HG03439 (cell line): Measurements from ENCODE around the gene PRDX5.

Source experiments
- ATAC-seq: cut with Tn5 transposase; IDR thresholded peaks from one replicate; pipeline ENCODE4 v1.9.1; 2021; ENCODE audit warnings: mild to moderate bottlenecking, moderate library complexity; ENCODE audit not compliant: unreplicated experiment

PRDX5 gene

DNA sequence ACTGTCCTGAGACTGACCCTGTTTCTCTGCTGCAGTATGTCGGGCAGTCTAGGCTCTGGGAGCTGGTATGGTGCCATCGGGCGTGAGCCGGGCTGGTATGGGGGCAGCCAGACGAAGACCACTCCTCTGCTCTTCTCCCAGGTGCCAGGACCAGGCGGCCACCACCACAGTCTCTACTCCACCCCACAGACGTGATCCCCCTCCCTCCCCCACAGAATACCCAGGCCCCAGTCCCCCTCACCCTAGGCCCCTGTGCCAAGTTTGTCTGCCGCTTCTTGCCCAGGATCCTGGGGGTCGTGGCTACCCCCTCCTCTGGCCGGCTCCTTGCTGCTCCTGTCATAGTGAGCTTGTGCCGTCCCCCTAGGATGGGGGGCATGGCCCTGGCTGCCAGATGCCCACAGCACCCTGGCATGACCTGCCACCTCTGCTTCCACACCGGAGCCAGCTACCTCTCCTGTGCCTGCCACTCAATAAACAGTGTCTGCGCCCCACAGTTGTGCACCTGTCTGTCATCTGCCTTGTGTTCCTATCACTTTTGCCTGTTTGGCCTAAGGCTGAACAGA lies 28.8 kb upstream of the PRDX5 start:
- no peak for ATAC-seq

DNA sequence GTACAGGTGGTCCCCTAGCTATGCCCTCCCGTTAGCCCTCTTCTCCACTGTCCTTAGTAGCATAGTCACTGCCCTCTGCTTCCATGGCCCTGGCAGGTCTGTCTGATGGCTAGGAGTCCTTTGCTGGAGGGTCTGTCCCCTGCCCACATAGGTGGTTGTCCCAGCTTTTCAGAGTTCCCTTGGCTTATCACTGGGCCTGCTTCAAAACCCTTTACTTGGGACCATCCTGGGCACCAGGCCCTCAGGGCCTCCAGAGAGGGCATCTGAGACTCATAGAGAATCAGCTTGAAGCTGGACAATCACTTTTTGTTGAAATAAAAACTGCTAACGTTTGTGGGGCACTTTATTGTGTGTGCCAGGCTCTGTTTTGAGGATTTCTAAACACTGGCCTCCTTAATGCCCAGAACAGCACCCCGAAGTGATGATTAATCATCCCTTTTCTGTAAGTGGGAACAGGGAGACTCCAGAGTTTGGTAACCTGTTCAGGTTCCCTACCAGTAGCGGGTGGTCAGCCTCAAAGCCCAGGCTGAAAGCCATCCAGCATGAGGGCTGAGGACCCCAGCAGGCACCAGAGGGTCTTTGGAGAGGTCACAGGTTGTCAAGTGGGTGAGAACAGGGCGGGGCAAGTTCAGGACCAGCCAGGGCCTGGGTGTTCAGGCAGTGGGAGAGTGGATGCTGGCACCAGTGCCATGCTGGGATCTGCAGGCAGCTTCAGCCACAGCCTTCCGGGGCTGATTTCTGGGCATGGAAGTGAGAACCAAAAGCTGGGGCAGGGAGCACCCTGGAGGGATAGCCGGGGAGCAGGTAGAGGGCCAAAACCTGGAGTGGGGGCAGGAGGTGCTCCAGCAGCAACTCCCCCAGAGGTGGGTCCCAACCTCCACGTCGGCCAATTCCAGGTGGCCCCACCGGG lies 27.3 kb upstream of the PRDX5 start:
- no peak for ATAC-seq

- ATAC-seq: no peak
Observed at GRCh38 chr11:64291262-64291751, 26.6 kb upstream of the PRDX5 start, which contains the start of gene KCNK4. Gene KCNK4, plus strand, starts transcription at chr11:64291302. Its CDS starts 1,717 bp downstream, at chr11:64293019.

DNA sequence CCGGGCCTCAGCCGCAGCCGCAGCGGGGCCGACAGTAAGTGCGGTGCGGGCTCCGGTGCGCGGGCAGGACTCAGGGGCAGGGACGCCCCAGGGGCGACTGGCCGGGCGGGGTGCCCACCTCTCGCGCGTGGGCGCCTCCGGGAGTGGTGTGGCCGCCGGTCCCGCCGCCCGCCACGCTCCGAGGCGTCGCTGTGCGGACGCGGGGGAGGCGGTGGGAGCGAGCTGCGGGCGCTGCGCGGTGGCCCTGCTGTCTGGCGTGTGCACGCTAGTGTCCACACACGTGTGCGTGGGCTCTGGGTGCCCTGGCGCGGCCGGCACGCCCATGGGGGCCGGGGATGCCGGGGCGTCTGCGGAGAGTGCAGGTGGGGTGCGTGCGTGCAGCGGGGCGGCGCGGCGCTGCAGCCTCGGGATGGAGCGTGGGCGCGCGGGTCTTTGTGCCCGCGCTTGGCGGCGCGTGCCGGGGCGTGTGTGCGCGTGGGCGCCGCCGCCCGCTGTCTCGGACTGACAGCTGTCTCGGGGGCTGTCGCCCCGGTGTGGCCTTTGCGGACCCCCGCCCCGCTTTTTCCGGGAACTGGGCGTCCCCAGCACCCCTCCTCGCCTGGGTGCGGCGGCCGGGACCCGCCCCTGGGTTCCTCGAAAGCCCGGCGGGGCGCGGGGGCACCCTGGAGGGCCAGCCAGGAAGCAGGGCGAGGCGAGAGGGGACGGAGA lies 26.0 kb upstream of the PRDX5 start:
- ATAC-seq: no peak

DNA sequence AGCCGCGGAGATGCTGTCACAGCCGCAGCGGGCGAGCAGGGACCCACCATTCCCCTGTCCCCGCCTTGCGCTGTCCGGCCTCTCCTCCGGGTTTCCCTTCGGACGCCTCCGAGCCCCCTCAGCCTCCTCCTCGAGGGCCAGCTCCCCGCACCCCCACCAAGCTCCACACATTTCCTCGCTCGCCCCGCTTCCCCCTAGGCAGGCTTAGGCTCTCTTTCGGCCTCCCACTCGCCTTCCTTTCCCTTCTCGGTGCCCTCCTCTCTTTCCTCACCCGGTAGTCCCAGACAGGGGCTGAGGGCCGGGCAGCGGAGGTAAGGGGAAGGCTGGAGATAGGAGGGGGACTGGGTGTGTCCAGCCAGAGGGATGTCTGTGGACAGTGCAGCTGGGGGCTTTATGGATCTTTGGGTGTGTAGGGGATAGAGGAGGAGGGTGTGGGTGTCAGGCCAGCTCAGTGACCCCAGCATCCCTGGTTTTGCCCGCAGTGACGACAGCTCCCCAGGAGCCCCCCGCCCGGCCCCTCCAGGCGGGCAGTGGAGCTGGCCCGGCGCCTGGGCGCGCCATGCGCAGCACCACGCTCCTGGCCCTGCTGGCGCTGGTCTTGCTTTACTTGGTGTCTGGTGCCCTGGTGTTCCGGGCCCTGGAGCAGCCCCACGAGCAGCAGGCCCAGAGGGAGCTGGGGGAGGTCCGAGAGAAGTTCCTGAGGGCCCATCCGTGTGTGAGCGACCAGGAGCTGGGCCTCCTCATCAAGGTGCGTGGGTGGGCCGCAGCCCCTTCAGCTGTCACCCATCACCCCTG lies 25.3 kb upstream of the PRDX5 start:
- no peak for ATAC-seq

GRCh38 chr11:64294774-64295173 lies 23.1 kb upstream of the PRDX5 start:
- ATAC-seq: no peak

DNA sequence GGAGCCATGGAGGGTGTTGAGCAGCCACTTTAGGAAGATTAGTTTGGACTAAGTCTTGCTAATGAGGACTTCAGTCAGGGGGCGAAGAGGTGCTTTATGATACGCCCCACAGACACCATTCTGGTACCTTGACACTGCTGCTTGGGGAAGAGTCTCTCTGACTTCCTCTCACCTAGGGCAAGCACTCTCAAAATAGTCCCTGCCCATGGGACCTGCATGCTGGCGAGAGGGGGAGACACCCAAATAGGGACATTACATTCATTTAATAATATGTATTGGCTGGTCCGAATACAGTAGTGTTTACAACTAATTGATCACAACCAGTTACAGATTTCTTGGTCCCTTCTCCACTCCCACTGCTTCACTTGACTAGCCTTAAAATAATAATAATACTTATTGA lies 22.2 kb upstream of the PRDX5 start:
- no peak for ATAC-seq

GRCh38 chr11:64296236-64296635 lies 21.7 kb upstream of the PRDX5 start:
- ATAC-seq: no peak

GRCh38 chr11:64296830-64297698 lies 20.9 kb upstream of the PRDX5 start:
- no peak for ATAC-seq

DNA sequence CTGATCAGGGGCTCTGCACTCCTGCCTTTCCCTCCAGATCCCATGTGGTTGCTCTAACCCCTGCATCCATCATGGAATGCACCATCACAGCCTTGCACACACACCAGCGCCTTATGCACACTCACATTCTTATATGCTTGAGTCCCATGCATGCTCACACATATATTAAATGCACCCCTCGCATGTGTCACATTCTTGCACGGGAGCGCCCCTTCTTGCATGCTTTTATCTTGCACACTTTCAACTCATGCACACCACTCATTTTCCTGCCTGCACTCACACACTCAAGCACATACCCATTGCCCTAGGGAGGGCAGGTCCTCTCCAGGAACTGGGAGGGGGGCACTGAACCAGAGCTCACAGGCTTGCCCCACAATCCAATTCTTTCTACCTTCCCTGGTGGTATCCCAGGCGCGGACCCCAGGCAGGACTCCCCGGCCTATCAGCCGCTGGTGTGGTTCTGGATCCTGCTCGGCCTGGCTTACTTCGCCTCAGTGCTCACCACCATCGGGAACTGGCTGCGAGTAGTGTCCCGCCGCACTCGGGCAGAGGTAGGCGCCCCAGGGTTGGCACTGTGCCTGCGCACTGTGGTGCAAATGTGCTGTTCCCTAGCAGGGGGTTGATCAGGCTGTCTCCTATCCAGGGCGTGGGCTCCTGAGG lies 20.1 kb upstream of the PRDX5 start:
- ATAC-seq: no peak

DNA sequence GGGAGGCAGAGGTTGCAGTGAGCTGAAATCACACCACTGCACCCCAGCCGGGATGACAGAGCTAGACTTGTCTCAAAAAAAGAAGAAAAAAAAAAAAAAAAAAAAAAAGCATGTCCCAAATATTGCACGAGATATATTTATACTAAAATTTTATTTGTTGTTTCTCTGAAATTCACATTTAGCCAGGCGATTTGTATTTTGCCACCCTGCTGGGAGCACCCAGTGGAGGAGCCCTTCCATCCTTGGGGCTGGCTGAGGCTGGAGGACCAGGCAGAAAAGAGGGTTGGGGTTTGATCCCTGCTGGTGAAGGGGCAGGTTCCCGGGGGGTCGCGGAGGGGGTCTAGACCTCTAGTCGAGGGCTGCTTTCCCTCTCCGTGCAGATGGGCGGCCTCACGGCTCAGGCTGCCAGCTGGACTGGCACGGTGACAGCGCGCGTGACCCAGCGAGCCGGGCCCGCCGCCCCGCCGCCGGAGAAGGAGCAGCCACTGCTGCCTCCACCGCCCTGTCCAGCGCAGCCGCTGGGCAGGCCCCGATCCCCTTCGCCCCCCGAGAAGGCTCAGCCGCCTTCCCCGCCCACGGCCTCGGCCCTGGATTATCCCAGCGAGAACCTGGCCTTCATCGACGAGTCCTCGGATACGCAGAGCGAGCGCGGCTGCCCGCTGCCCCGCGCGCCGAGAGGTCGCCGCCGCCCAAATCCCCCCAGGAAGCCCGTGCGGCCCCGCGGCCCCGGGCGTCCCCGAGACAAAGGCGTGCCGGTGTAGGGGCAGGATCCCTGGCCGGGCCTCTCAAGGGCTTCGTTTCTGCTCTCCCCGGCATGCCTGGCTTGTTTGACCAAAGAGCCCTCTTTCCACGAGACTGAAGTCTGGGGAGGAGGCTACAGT lies 18.7 kb upstream of the PRDX5 start:
- no peak for ATAC-seq

DNA sequence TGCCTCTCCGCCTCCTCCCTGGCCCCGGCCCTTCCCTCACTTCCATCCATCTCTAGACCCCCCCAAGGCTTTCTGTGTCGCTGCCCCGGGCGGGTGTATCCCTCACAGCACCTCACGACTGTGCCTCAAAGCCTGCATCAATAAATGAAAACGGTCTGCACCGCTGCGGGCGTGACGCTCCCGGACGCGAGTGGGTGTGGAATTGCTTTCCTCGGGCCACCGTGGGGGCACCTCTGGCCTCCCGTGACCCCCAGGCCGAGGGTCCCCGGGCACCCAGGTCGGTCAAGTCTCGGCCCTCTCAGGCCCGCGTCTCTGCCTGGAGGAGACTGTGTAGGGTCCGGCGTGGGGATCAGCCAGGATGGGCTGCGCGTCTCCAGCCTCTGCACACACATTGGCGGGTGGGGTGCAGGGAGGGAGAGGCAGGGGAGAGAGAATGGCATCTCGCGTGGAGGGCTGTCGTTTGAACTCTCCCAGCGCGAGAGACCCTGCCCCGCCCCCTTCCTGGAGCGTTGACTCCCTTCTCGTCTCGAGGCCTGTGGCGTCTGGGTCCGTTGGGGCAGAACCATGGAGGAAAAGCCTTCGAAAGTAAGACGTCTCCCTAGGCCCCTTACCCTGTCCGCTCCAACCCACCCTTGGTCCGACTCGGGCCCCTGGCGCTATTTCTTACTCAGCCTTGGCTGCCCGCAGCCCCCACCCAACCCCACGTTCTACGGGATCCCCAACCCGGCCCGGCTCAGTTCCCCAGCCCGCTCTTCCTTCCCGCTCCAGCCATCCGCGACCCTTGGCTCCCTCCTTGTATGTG lies 17.9 kb upstream of the PRDX5 start, which contains the start of gene CATSPERZ:
CATSPERZ (plus strand) TSS at position 512 of the 802 bp plus-strand sequence; CDS start at position 565, 53 bp downstream.
- no peak for ATAC-seq

- no peak for ATAC-seq
Observed at GRCh38 chr11:64303109-64304031, 14.6 kb upstream of the PRDX5 start.

- ATAC-seq: no peak
Observed at GRCh38 chr11:64304032-64304315, 13.9 kb upstream of the PRDX5 start.

- ATAC-seq: peak; percentile 25
Observed at GRCh38 chr11:64304316-64305072, 13.4 kb upstream of the PRDX5 start.
